ENCODE results near the gene RMP24.

Gene RMP24

DNA sequence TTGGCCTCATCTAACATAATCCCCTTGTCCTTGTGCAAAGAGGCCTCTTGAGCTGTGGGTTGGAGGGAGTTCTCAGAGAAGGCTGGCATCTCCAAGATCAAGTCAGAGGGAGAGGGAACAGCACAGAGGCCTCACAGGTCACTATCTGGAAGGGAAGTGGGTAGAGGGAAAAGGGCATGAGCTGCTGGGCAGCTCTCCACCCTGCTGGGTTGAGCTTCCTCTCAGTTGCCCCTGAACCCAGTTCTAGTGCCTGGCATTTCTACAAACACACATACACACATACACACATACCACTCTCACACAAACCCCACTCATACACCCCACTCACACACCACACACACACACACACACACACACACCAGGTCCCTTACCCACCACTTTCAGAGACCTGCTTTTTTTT is 30.3 kb upstream of the RMP24 start:
- Mint-ChIP-seq H3K4me3 (no peak overlapping the region), H3K27me3 (ENCODE audit: insufficient read depth, low read depth, poor library complexity) (no peaks in the 10 kb centered on the region), H3K4me1 (peaks cover 15% of the 10 kb centered on the region), H3K27ac (peak overlapping the region; percentile 32; the same call in 1 of the 2 replicates), H3K36me3 (ENCODE audit: low read depth) (peaks cover 34% of the 10 kb centered on the region), H3K9me3 (no peaks in the 10 kb centered on the region)
- ATAC-seq = no peak
- Histone ChIP-seq H3K4me2 (no peak overlapping the region), H3K4me1 (ENCODE audit: insufficient read depth) (peaks cover 14% of the 10 kb centered on the region), H3F3A (replicated peaks; ENCODE audit: low read depth) (no peaks in the 10 kb centered on the region), H3K27ac (ENCODE audit: low read depth) (no peak overlapping the region), H3K36me3 (ENCODE audit: insufficient read depth) (peaks cover 32% of the 10 kb centered on the region; the same call in 1 of the 2 replicates), H2AFZ (no peak overlapping the region), H3K9me2 (ENCODE audit: insufficient read depth) (no peaks in the 10 kb centered on the region), H3K79me2 (replicated peaks; ENCODE audit: insufficient read depth) (peaks cover 18% of the 10 kb centered on the region), H3K4me3 (no peak overlapping the region), H4K20me1 (replicated peaks; ENCODE audit: insufficient read depth) (no peaks in the 10 kb centered on the region), H3K27me3 (ENCODE audit: insufficient read depth) (no peaks in the 10 kb centered on the region)
- no peak for DNase-seq (ENCODE audit: low spot score)
- no peak for TF ChIP-seq POLR2AphosphoS5 (IDR thresholded peaks at IDR 0.05; ENCODE audit: low read depth)
- TF ChIP-seq JUNB (IDR thresholded peaks at IDR 0.05; ENCODE audit: unreplicated experiment) = no peak
- TF ChIP-seq, protein P1, sequence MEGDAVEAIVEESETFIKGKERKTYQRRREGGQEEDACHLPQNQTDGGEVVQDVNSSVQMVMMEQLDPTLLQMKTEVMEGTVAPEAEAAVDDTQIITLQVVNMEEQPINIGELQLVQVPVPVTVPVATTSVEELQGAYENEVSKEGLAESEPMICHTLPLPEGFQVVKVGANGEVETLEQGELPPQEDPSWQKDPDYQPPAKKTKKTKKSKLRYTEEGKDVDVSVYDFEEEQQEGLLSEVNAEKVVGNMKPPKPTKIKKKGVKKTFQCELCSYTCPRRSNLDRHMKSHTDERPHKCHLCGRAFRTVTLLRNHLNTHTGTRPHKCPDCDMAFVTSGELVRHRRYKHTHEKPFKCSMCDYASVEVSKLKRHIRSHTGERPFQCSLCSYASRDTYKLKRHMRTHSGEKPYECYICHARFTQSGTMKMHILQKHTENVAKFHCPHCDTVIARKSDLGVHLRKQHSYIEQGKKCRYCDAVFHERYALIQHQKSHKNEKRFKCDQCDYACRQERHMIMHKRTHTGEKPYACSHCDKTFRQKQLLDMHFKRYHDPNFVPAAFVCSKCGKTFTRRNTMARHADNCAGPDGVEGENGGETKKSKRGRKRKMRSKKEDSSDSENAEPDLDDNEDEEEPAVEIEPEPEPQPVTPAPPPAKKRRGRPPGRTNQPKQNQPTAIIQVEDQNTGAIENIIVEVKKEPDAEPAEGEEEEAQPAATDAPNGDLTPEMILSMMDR (conservative IDR thresholded peaks at IDR 0.05; ENCODE audit: low read depth in 2 of 2) = no peak
- TF ChIP-seq, protein P2, sequence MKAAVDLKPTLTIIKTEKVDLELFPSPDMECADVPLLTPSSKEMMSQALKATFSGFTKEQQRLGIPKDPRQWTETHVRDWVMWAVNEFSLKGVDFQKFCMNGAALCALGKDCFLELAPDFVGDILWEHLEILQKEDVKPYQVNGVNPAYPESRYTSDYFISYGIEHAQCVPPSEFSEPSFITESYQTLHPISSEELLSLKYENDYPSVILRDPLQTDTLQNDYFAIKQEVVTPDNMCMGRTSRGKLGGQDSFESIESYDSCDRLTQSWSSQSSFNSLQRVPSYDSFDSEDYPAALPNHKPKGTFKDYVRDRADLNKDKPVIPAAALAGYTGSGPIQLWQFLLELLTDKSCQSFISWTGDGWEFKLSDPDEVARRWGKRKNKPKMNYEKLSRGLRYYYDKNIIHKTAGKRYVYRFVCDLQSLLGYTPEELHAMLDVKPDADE (IDR thresholded peaks at IDR 0.05) = no peak
- TF ChIP-seq, protein P3, sequence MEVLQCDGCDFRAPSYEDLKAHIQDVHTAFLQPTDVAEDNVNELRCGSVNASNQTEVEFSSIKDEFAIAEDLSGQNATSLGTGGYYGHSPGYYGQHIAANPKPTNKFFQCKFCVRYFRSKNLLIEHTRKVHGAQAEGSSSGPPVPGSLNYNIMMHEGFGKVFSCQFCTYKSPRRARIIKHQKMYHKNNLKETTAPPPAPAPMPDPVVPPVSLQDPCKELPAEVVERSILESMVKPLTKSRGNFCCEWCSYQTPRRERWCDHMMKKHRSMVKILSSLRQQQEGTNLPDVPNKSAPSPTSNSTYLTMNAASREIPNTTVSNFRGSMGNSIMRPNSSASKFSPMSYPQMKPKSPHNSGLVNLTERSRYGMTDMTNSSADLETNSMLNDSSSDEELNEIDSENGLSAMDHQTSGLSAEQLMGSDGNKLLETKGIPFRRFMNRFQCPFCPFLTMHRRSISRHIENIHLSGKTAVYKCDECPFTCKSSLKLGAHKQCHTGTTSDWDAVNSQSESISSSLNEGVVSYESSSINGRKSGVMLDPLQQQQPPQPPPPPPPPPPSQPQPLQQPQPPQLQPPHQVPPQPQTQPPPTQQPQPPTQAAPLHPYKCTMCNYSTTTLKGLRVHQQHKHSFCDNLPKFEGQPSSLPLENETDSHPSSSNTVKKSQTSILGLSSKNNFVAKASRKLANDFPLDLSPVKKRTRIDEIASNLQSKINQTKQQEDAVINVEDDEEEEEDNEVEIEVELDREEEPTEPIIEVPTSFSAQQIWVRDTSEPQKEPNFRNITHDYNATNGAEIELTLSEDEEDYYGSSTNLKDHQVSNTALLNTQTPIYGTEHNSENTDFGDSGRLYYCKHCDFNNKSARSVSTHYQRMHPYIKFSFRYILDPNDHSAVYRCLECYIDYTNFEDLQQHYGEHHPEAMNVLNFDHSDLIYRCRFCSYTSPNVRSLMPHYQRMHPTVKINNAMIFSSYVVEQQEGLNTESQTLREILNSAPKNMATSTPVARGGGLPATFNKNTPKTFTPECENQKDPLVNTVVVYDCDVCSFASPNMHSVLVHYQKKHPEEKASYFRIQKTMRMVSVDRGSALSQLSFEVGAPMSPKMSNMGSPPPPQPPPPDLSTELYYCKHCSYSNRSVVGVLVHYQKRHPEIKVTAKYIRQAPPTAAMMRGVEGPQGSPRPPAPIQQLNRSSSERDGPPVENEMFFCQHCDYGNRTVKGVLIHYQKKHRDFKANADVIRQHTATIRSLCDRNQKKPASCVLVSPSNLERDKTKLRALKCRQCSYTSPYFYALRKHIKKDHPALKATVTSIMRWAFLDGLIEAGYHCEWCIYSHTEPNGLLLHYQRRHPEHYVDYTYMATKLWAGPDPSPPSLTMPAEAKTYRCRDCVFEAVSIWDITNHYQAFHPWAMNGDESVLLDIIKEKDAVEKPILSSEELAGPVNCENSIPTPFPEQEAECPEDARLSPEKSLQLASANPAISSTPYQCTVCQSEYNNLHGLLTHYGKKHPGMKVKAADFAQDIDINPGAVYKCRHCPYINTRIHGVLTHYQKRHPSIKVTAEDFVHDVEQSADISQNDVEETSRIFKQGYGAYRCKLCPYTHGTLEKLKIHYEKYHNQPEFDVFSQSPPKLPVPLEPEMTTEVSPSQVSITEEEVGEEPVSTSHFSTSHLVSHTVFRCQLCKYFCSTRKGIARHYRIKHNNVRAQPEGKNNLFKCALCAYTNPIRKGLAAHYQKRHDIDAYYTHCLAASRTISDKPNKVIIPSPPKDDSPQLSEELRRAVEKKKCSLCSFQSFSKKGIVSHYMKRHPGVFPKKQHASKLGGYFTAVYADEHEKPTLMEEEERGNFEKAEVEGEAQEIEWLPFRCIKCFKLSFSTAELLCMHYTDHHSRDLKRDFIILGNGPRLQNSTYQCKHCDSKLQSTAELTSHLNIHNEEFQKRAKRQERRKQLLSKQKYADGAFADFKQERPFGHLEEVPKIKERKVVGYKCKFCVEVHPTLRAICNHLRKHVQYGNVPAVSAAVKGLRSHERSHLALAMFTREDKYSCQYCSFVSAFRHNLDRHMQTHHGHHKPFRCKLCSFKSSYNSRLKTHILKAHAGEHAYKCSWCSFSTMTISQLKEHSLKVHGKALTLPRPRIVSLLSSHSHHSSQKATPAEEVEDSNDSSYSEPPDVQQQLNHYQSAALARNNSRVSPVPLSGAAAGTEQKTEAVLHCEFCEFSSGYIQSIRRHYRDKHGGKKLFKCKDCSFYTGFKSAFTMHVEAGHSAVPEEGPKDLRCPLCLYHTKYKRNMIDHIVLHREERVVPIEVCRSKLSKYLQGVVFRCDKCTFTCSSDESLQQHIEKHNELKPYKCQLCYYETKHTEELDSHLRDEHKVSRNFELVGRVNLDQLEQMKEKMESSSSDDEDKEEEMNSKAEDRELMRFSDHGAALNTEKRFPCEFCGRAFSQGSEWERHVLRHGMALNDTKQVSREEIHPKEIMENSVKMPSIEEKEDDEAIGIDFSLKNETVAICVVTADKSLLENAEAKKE (CRISPR knock-in tag; IDR thresholded peaks at IDR 0.05) = no peak
- TF ChIP-seq, protein P4, sequence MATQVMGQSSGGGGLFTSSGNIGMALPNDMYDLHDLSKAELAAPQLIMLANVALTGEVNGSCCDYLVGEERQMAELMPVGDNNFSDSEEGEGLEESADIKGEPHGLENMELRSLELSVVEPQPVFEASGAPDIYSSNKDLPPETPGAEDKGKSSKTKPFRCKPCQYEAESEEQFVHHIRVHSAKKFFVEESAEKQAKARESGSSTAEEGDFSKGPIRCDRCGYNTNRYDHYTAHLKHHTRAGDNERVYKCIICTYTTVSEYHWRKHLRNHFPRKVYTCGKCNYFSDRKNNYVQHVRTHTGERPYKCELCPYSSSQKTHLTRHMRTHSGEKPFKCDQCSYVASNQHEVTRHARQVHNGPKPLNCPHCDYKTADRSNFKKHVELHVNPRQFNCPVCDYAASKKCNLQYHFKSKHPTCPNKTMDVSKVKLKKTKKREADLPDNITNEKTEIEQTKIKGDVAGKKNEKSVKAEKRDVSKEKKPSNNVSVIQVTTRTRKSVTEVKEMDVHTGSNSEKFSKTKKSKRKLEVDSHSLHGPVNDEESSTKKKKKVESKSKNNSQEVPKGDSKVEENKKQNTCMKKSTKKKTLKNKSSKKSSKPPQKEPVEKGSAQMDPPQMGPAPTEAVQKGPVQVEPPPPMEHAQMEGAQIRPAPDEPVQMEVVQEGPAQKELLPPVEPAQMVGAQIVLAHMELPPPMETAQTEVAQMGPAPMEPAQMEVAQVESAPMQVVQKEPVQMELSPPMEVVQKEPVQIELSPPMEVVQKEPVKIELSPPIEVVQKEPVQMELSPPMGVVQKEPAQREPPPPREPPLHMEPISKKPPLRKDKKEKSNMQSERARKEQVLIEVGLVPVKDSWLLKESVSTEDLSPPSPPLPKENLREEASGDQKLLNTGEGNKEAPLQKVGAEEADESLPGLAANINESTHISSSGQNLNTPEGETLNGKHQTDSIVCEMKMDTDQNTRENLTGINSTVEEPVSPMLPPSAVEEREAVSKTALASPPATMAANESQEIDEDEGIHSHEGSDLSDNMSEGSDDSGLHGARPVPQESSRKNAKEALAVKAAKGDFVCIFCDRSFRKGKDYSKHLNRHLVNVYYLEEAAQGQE (IDR thresholded peaks at IDR 0.05; ENCODE audit: unreplicated experiment) = no peak
- no peak for TF ChIP-seq STAT1 (IDR thresholded peaks at IDR 0.05; ENCODE audit: unreplicated experiment)

Measured in GM23338 (cell line).